Mesodermal cell (in vitro differentiated cells): ENCODE data around the gene TRPC1. TPM values are rescaled to one million over a fixed set of nuclear protein-coding genes. Genes with fewer than 3 reads are reported as not detected.

Source experiments
- H3K27ac ChIP-seq: 2 replicates; pipeline ENCODE4 v1.7.0; 2013; ENCODE audit warnings: mild to moderate bottlenecking, low read depth, low read length, moderate library complexity; ENCODE audit not compliant: severe bottlenecking
- H3K36me3 ChIP-seq: 2 replicates; pipeline ENCODE4 v1.7.1; 2013; ENCODE audit warnings: mild to moderate bottlenecking, low read length, moderate library complexity; ENCODE audit not compliant: control insufficient read depth, insufficient read depth
- H3K4me1 ChIP-seq: one replicate; pipeline ENCODE4 v1.7.1; 2013; ENCODE audit warnings: mild to moderate bottlenecking, low read length; ENCODE audit not compliant: insufficient read depth, control insufficient read depth, poor library complexity, severe bottlenecking
- H3K4me3 ChIP-seq: 2 replicates; pipeline ENCODE4 v1.7.0; 2013; ENCODE audit warnings: low read length, control low read depth, mild to moderate bottlenecking; ENCODE audit not compliant: insufficient read depth, poor library complexity, severe bottlenecking; ENCODE audit errors: extremely low read depth
- H3K9me3 ChIP-seq: 2 replicates; pipeline ENCODE4 v1.7.1; 2013; ENCODE audit warnings: mild to moderate bottlenecking, low read length, moderate library complexity; ENCODE audit not compliant: control insufficient read depth
- WGBS, 2 experiments: methylation state at CpG; one replicate each; pipeline ENCODE4 v1.1.5; 2013; ENCODE audit warnings: missing lambda C conversion rate in 2 of 2; ENCODE audit not compliant: insufficient coverage in 2 of 2; 5-methylcytosine and 5-hydroxymethylcytosine counted together
- polyA plus RNA-seq, 2 experiments: library from polyadenylated mRNA; stranded (reverse); fragments of 50-300 nt; gene quantifications; one replicate each; pipeline ENCODE4 v1.2.3, GENCODE V29; 2013

TRPC1 gene
- polyA plus RNA-seq (2013, experiment 1 of 2) = 28.2 TPM
- polyA plus RNA-seq (2013, experiment 2 of 2) = 27.5 TPM

DNA sequence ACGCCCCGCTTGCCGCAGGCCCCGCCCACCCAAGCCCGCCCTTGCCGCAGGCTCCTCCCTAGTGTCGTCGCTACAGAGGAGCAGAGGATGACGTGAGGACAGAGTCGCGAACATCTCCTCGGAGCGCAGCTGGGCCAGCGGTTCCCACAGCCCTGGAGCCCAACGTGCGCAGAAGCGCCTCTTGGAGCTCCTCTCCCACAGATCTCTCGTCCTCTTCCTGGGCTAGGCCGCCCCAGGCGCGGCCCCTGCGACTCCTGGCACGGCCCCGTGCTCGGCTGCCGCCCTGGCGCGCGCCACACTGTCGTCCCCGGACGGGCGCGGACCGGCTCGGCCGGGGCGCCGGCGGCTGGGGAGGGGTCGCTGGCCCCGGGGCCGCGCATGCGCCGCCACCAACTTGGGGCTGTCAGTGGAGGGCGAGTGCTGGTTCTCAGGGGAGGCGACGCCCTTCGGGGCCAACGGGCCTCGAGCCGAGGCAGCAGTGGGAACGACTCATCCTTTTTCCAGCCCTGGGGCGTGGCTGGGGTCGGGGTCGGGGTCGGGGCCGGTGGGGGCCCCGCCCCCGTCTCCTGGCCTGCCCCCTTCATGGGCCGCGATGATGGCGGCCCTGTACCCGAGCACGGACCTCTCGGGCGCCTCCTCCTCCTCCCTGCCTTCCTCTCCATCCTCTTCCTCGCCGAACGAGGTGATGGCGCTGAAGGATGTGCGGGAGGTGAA lies at the start of gene TRPC1:
TSS of gene TRPC1 (plus strand) at position 67 of the 714 bp plus-strand sequence. CDS start at position 593, 526 bp downstream.
- Histone ChIP-seq H3K4me1 (peaks cover 6% of the 10 kb centered on the region), H3K9me3 (no peaks in the 10 kb centered on the region), H3K36me3 (no peaks in the 10 kb centered on the region), H3K27ac (peak within 1 kb of the TSS; percentile 98), H3K4me3 (peak within 1 kb of the TSS; percentile 73)
- 1% methylated on average over 20 to 42 of the region's 73 CpGs for WGBS, 2 experiments

DNA sequence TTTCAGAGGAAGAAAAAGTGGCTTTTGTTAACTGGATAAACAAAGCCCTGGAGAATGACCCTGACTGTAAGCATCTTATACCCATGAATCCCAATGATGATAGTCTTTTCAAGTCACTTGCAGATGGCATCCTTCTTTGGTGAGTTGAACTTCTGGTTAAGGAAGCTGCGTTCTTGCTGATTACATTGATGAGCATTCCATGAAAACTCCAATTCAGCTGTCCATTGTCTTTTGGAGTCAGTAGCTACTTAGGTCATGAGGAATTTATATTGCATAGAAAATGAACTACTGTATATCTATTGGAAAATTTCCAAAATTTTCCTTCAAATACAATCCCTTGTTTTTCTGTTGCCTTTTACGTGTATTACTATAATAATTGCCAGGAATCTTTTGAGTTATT lies 47.7 kb upstream of the TRPC1 start:
- no peaks in the 10 kb centered on the region for H3K36me3 ChIP-seq
- H3K9me3 ChIP-seq = no peaks in the 10 kb centered on the region
- 100% methylated on average over 1 of the region's 2 CpGs; no CpG with 5 or more reads in 1 of the 2 experiments for whole genome bisulfite sequencing, 2 experiments
- H3K4me3 ChIP-seq = no peak overlapping the region
- no peak overlapping the region for H3K27ac ChIP-seq
- H3K4me1 ChIP-seq = no peaks in the 10 kb centered on the region

DNA sequence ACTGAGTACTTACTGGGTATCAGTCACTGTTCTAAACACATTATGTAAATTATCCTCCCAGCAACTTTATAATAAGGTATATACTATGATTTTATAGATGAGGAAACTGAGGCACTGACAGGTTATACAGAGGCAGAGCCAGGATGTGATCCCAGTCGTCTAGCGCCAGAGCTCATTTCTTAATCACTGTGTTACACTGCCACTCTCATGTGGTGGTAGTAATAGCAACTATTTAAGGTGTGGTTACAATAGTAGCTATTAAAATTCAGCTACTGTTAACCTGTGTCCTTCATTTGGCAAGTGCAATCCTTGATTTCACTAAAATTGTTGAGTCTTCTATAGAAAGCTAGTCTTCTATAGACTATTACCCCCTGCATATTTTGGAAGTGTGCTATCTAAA lies 43.1 kb upstream of the TRPC1 start:
- Histone ChIP-seq H3K36me3 (no peaks in the 10 kb centered on the region), H3K9me3 (no peaks in the 10 kb centered on the region), H3K27ac (no peak overlapping the region), H3K4me1 (no peaks in the 10 kb centered on the region), H3K4me3 (no peak overlapping the region)
- no CpG with 5 or more reads among the region's 2 CpGs for WGBS, 2 experiments

DNA sequence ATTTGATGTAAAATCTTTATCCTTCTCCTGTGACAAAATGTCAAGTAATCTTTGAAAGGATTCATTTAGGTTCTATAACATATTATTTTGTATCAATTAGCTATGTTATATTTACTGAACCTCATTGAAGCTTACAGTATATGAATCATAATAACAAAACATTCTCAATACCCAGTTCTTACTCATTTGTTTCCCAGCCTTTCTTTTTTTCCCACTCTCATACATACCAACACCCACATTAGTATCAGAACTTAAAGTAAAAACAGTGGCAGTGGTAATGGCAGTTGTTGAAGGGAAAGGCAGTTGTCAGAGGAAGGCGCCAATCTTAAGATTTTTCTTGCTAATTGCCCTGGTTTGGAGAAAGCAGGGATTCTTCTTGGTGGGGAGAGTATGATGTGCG lies 33.2 kb upstream of the TRPC1 start:
- 100% methylated on average over 1 of the region's 2 CpGs; no CpG with 5 or more reads in 1 of the 2 experiments for WGBS, 2 experiments
- Histone ChIP-seq H3K27ac (no peak overlapping the region), H3K4me3 (no peak overlapping the region), H3K9me3 (no peaks in the 10 kb centered on the region), H3K36me3 (no peaks in the 10 kb centered on the region), H3K4me1 (no peaks in the 10 kb centered on the region)

DNA sequence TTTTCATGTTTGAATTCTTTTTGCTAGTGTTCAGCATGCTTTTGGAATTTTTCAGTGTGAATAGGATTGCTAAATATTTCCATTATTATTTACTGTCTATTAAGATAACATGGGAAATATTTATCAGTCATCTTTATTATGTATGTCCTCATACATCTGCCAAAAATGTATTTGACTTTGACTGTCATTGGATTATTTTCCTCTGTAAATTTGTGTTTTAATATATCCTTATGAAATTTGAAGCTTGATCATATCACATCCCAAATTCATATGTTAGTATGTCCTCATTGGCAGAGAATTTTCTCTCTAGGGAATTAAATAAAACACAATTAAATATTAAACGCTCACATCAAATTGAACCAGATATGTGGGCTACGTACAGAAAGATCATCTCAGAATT lies 32.3 kb upstream of the TRPC1 start:
- H3K27ac ChIP-seq = no peak overlapping the region

DNA sequence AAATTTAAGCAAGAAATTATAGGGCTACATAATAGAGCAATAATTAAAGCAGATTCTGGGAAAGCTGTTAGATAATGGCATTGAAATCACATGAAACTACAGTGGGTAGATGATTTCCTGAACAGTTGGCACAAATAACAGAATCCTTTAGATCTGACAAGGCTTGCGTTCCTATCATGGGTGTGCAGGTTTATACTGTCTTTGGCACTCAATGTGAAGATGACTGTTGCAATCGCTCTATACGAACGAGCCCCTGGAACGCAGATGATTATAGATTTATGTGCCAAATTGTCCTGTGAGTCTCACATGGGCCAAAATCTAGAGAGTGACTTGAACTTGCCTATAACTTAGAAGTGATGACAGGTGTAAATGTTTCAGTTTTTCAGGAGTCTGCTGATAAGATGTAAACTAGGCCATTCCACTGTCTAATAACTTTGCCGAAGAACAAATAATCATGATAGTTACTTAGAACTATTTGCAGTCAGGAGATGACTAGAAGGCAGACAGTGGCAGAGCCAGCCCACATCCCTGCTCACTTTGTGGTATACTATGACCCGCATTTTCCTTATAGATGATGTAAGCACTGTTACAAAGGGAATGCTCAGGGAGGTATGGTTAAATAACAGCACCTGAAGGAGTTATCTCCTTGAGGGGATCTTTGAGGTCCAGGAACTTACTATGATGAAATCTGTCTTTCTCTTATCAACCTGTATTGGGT lies 30.5 kb upstream of the TRPC1 start:
- Histone ChIP-seq H3K4me3 (no peak overlapping the region), H3K9me3 (no peaks in the 10 kb centered on the region), H3K27ac (no peak overlapping the region), H3K36me3 (no peaks in the 10 kb centered on the region), H3K4me1 (no peaks in the 10 kb centered on the region)
- WGBS, 2 experiments = 84 to 90% methylated on average over 5 to 7 of the region's 7 CpGs

More for the DNA sequence above, 32.3 kb upstream of the TRPC1 start:
- H3K4me3 ChIP-seq = no peak overlapping the region
- no peaks in the 10 kb centered on the region for H3K36me3 ChIP-seq
- no peaks in the 10 kb centered on the region for H3K9me3 ChIP-seq
- no peaks in the 10 kb centered on the region for H3K4me1 ChIP-seq
- WGBS, 2 experiments = 88% methylated on average over 2 of the region's 2 CpGs; no CpG with 5 or more reads in 1 of the 2 experiments

DNA sequence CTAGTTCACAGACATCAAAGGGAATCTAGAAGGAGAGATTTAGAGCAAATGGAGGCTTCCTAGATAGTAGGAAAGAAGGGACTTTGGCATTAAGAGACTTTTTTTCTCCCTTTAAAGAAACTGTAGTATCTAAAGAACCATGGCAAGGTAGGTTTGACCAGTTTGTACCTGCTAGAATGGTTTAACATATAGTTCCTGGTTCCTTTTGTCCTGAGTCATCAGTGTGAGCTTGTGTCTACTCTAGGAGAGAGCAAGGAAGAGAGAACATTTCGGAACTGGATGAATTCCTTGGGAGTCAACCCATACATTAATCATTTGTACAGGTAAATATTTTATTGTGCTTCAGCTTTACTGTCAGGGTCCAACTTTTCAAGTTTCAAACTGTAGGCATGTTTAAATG lies 29.6 kb upstream of the TRPC1 start:
- Histone ChIP-seq H3K4me3 (no peak overlapping the region), H3K36me3 (no peaks in the 10 kb centered on the region), H3K9me3 (no peaks in the 10 kb centered on the region), H3K4me1 (no peaks in the 10 kb centered on the region), H3K27ac (no peak overlapping the region)
- WGBS, 2 experiments = no CpG with 5 or more reads among the region's 1 CpG

DNA sequence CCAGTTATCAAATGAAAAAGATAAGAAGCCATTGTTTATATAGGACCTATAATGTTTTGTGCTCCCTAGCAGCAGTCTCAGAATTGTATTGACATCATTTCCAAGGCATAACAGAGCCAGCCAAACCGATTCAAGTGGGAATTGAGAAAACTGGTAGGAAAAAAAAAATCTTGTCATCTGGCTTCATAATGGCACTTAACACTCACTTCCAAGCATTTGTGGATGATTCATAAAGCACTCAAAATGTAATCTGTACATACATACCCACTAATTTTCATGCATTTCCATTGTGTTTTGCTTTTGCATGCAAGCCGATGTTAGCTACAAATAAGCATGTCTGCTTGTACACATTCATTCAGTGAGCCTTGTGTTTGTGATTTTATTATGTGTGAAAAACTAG lies 18.6 kb upstream of the TRPC1 start:
- 83 to 90% methylated on average over 1 to 2 of the region's 2 CpGs for WGBS, 2 experiments
- no peaks in the 10 kb centered on the region for H3K4me1 ChIP-seq
- H3K27ac ChIP-seq = no peak overlapping the region
- H3K9me3 ChIP-seq = no peaks in the 10 kb centered on the region
- no peaks in the 10 kb centered on the region for H3K36me3 ChIP-seq
- H3K4me3 ChIP-seq = no peak overlapping the region

DNA sequence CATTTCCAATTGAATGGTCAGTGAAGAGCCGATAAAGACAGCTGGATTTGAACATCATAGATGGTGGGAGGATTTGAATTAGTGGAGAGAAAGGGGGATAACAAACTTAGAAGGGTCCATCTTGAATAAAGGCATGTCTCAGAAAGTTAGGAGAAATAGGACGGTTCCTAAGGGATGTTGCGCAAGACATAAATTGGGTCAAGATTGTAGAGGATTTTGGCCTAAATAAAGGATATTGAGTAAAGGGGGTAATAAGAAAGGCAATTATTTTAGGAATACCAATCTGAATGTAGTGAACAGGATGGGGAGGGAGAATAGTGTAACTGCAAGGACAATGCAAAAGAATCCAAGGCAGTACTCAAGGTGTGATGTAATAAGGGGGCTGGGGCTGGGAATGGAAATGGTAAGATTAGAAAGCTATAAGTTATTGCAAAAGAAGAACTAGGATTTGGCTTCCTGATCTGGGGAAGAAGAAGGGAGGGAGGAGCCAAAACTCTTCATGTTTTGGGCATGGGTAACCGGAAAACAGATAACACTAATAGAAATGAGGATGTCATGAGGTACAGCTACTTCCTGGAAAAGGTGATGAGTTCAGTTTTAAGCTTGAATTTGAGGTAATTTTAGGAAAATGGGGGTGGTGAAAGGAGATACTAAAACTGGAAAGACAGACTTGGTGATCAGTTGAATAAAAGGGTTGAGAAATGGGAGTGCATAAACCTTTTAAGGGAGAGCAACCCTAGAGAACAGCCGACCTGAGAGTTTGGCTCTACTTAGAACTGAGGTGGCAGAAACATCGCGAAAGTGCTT lies 17.3 kb upstream of the TRPC1 start:
- Histone ChIP-seq H3K4me1 (no peaks in the 10 kb centered on the region), H3K27ac (no peak overlapping the region), H3K9me3 (no peaks in the 10 kb centered on the region), H3K36me3 (no peaks in the 10 kb centered on the region), H3K4me3 (no peak overlapping the region)
- WGBS, 2 experiments = 95 to 96% methylated on average over 6 to 7 of the region's 7 CpGs

DNA sequence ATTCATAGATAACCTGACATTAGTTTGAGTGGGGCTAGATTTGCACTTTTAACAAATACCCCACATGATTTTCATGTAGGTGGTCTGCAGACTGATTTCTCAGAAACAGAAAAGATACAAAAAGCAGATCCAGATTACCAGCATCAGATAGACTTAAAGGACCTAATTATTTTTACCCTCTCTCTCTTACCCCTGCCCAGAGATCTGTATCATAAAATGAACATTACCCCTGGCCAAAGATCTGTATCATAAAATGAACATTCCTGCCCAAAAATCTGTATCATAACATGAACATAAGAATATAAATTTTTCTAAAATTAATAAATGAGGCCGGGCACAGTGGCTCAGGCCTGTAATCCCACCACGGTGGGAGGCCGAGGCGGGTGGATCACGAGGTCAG lies 14.6 kb upstream of the TRPC1 start:
- H3K4me3 ChIP-seq = no peak overlapping the region
- no peaks in the 10 kb centered on the region for H3K36me3 ChIP-seq
- H3K4me1 ChIP-seq = no peaks in the 10 kb centered on the region
- no peaks in the 10 kb centered on the region for H3K9me3 ChIP-seq
- H3K27ac ChIP-seq = no peak overlapping the region
- WGBS, 2 experiments = 100% methylated on average over 1 of the region's 5 CpGs; no CpG with 5 or more reads in 1 of the 2 experiments
